SU-DHL-6 (cell line): ENCODE measurements around the gene GSG1L2.
"Not testable (repeated sequence)": the region's sequence is repeated elsewhere in the genome, so short reads cannot be mapped to it uniquely, and the experiment has no call there.

Source experiments
- H2AFZ ChIP-seq: fragments of 200-600 bp; sonication (generic); 2 replicates; pipeline ENCODE4 v1.6.1; 2014; ENCODE audit warnings: low read depth, mild to moderate bottlenecking, moderate library complexity, mixed read lengths, antibody characterized with exemption, low read length; ENCODE audit not compliant: severe bottlenecking
- H3F3A ChIP-seq: fragments of 200-600 bp; shearing (Covaris generic); 2 replicates; pipeline ENCODE4 v1.6.0; 2016; ENCODE audit warnings: antibody characterized with exemption, mild to moderate bottlenecking; ENCODE audit not compliant: insufficient read depth
- H3K27ac ChIP-seq: fragments of 200-600 bp; sonication (generic); 2 replicates; pipeline ENCODE4 v1.5.1; 2016; ENCODE audit warnings: low read depth, mild to moderate bottlenecking, low read length, moderate library complexity, mixed read lengths
- H3K27me3 ChIP-seq: fragments of 200-600 bp; sonication (generic), shearing (Covaris generic); 2 replicates; pipeline ENCODE4 v1.6.0; 2014; ENCODE audit warnings: mild to moderate bottlenecking, low read length
- H3K36me3 ChIP-seq: fragments of 200-600 bp; sonication (generic); 2 replicates; pipeline ENCODE4 v1.6.1; 2014; ENCODE audit warnings: mild to moderate bottlenecking, low read length, mixed read lengths
- H3K4me2 ChIP-seq: fragments of 300-600, 200-600 bp; shearing (Covaris generic), sonication (generic); 2 replicates; pipeline ENCODE4 v1.6.0; 2014; ENCODE audit warnings: low read length, low read depth, mild to moderate bottlenecking; ENCODE audit not compliant: poor library complexity, severe bottlenecking
- H3K4me3 ChIP-seq: fragments of 200-600 bp; sonication (generic); 2 replicates; pipeline ENCODE4 v1.5.1; 2014; ENCODE audit warnings: antibody characterized with exemption, low read length, mild to moderate bottlenecking, mixed read lengths; ENCODE audit not compliant: insufficient read depth, poor library complexity, severe bottlenecking
- H3K79me2 ChIP-seq: fragments of 200-600 bp; sonication (generic); 2 replicates; pipeline ENCODE4 v1.6.1; 2014; ENCODE audit warnings: mild to moderate bottlenecking, low read length, moderate library complexity; ENCODE audit not compliant: insufficient read depth
- H3K9ac ChIP-seq: fragments of 200-600 bp; sonication (generic); 2 replicates; pipeline ENCODE4 v1.7.0; 2014; ENCODE audit warnings: mild to moderate bottlenecking, low read length
- H3K9me2 ChIP-seq: fragments of 200-600 bp; sonication (generic); replicated peaks from 2 replicates; pipeline ENCODE4 v1.6.1; 2014; ENCODE audit warnings: low read length; ENCODE audit not compliant: insufficient read depth
- H3K9me3 ChIP-seq: fragments of 200-600 bp; sonication (generic); 2 replicates; pipeline ENCODE4 v1.6.1; 2014; ENCODE audit warnings: low read length, mixed read lengths; ENCODE audit not compliant: insufficient read depth
- H4K20me1 ChIP-seq: fragments of 200-600 bp; sonication (generic); 2 replicates; pipeline ENCODE4 v1.6.1; 2014; ENCODE audit warnings: low read depth, mild to moderate bottlenecking, antibody characterized with exemption, low read length, moderate library complexity, mixed read lengths
- EZH2phosphoT487 ChIP-seq: fragments of 200-600 bp; sonication (generic), shearing (Covaris generic); conservative IDR thresholded peaks from 2 replicates; pipeline ENCODE4 v1.6.1; 2018; ENCODE audit warnings: mild to moderate bottlenecking, antibody characterized with exemption, low read length, moderate library complexity, mixed read lengths
- TF ChIP-seq, protein P1 (sequence below): fragments of 200-600 bp; sonication (generic); IDR thresholded peaks from one replicate; pipeline ENCODE4 v1.5.1; 2017; ENCODE audit warnings: antibody characterized with exemption, mild to moderate bottlenecking, low read length, moderate library complexity; ENCODE audit not compliant: insufficient read depth, poor library complexity, severe bottlenecking

GSG1L2 gene

DNA sequence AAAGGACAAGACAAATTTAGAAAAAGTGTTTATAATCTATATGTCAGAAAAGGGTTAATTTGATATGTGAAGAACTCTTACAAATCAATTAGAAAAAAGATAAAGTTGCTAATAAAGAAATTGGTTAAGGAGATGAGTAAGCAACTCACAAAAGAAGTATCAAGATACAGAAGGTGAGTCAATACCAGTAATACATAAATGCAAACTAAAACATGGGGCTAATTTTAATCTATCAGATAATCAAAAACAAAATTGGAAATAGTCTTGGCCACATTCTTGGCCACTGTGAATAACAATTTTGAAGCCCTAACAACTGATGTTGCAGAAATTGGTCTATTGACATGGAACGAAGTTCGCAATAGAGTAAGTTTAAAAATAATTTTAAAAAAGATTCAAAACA lies 37.3 kb downstream of the GSG1L2 start:
- H3F3A ChIP-seq = no peaks in the 10 kb centered on the region
- no peak overlapping the region for H3K27ac ChIP-seq
- no peak overlapping the region for H3K9ac ChIP-seq
- no peak overlapping the region for H2AFZ ChIP-seq
- H3K4me2 ChIP-seq = no peak overlapping the region
- H3K4me3 ChIP-seq = no peak overlapping the region
- H3K36me3 ChIP-seq = no peaks in the 10 kb centered on the region
- no peaks in the 10 kb centered on the region for H3K79me2 ChIP-seq
- TF ChIP-seq, protein P1, sequence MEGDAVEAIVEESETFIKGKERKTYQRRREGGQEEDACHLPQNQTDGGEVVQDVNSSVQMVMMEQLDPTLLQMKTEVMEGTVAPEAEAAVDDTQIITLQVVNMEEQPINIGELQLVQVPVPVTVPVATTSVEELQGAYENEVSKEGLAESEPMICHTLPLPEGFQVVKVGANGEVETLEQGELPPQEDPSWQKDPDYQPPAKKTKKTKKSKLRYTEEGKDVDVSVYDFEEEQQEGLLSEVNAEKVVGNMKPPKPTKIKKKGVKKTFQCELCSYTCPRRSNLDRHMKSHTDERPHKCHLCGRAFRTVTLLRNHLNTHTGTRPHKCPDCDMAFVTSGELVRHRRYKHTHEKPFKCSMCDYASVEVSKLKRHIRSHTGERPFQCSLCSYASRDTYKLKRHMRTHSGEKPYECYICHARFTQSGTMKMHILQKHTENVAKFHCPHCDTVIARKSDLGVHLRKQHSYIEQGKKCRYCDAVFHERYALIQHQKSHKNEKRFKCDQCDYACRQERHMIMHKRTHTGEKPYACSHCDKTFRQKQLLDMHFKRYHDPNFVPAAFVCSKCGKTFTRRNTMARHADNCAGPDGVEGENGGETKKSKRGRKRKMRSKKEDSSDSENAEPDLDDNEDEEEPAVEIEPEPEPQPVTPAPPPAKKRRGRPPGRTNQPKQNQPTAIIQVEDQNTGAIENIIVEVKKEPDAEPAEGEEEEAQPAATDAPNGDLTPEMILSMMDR = no peak
- no peak for TF ChIP-seq EZH2phosphoT487
- H3K9me3 ChIP-seq = no peaks in the 10 kb centered on the region
- H4K20me1 ChIP-seq = no peaks in the 10 kb centered on the region
- H3K9me2 ChIP-seq = no peaks in the 10 kb centered on the region
- H3K27me3 ChIP-seq = no peaks in the 10 kb centered on the region

DNA sequence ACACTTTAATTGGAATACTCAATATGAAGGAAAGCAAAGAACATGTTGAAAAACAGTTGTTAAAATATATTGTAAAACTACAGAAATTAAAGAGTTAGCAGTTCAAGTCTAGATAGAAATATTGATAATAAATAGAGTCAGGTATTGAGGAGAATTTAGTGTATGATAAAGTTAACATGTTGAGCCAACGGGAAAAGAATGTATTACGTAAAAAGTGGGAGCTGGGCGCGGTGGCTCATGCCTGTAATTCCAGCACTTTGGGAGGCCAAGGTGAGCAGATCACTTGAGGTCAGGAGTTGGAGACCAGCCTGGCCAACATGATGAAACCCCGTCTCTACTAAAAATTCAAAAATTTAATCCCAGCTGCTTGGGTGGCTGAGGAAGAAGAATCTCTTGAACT lies 38.4 kb downstream of the GSG1L2 start:
- not testable (repeated sequence) for H3K4me2 ChIP-seq, H3K9ac ChIP-seq, H4K20me1 ChIP-seq, H3K27ac ChIP-seq, H3F3A ChIP-seq, H2AFZ ChIP-seq, H3K36me3 ChIP-seq, H3K79me2 ChIP-seq, H3K9me3 ChIP-seq, H3K27me3 ChIP-seq, H3K9me2 ChIP-seq, H3K4me3 ChIP-seq

DNA sequence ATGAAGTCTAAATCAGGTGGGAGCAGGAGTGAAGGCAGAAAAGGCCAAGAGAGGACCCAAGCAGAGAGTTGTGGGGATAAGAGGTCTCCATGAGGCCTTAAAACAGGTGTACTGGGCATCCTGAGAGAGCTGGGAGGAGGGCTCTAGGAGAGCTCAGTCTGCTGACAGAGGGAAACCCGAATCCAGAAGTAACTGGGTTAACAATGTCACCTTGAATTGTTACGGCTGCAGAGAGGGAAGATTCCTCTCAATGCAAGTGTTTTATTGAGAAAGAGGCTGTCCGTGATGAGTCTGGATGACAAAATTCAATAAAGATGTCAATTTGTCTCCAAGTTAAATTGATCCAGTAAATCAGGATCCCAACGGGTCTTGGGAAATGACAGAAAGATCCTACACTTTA lies 38.8 kb downstream of the GSG1L2 start:
- Histone ChIP-seq H2AFZ (no peak overlapping the region), H3K9ac (no peak overlapping the region)
- TF ChIP-seq EZH2phosphoT487 = no peak
- TF ChIP-seq, protein P1 = no peak

DNA sequence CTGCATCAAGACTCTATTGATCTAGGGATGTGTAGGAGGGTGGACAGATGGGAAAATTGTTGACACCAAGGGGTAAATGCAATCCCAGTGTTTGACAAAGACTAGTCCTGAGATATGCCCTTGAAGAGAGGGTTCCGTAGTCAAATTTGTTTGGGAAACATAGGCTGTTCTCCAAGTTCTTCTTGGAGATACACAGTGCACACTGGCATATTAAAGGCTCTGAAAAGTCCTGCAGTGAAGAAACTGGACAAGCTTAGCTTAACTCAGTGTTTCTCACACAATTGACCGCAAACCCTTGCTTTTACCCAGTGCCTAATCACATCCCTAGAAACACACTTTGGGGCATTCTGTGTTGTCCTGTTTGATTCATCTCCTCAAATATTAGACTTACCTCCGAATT lies 41.3 kb downstream of the GSG1L2 start:
- Histone ChIP-seq H3K9me2 (no peaks in the 10 kb centered on the region), H3K4me3 (no peak overlapping the region), H3K4me2 (no peak overlapping the region), H3K79me2 (no peaks in the 10 kb centered on the region), H3K9me3 (no peaks in the 10 kb centered on the region), H2AFZ (no peak overlapping the region), H3K36me3 (no peaks in the 10 kb centered on the region), H3K27me3 (no peaks in the 10 kb centered on the region), H3K9ac (no peak overlapping the region), H4K20me1 (no peaks in the 10 kb centered on the region), H3K27ac (no peak overlapping the region), H3F3A (no peaks in the 10 kb centered on the region)
- TF ChIP-seq EZH2phosphoT487 = no peak

More for the DNA sequence above, 38.8 kb downstream of the GSG1L2 start:
- H3K4me2 ChIP-seq = no peak overlapping the region
- no peaks in the 10 kb centered on the region for H3K27me3 ChIP-seq
- no peaks in the 10 kb centered on the region for H4K20me1 ChIP-seq
- H3K27ac ChIP-seq = no peak overlapping the region
- no peaks in the 10 kb centered on the region for H3K9me3 ChIP-seq
- H3K79me2 ChIP-seq = no peaks in the 10 kb centered on the region
- no peaks in the 10 kb centered on the region for H3K36me3 ChIP-seq
- H3K4me3 ChIP-seq = no peak overlapping the region
- H3K9me2 ChIP-seq = no peaks in the 10 kb centered on the region
- H3F3A ChIP-seq = no peaks in the 10 kb centered on the region
